GM12864 (cell line): ENCODE data around the gene CLN5.

ENCODE experiments used
- DNase-seq: peaks from one replicate; pipeline ENCODE4 v3.0.0-alpha.2; 2011; ENCODE audit warnings: low read depth
- H3K4me3 ChIP-seq: 2 replicates; pipeline ENCODE4 v1.5.1; 2011; ENCODE audit warnings: mild to moderate bottlenecking, low read depth, low read length, control low read depth
- TF ChIP-seq, protein P1 (sequence below): IDR thresholded peaks from 2 replicates; pipeline ENCODE4 v1.5.1; 2011; ENCODE audit warnings: low read depth, mild to moderate bottlenecking, moderate library complexity, low read length, control low read depth, inconsistent platforms; ENCODE audit errors: missing control alignments

The CLN5 gene

DNA sequence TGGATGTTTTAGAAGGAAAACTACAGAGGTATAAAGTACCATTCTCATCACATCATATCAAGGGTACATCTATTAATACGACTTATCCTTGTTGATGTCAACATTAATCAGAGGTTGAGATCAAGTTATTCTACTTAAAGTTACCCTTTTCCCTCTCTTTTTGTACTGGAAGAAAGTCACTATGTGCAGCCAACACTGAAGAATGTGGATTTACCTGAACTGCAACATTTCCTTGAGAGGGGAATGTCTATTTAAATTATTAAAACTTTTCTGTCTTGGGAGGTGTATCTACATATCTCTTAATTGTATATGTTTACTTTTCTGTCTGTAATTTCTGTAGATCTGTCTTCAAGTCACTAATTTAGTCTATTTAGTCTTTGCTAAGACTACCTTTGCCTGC lies 37.6 kb downstream of the CLN5 start:
- TF ChIP-seq, protein P1, sequence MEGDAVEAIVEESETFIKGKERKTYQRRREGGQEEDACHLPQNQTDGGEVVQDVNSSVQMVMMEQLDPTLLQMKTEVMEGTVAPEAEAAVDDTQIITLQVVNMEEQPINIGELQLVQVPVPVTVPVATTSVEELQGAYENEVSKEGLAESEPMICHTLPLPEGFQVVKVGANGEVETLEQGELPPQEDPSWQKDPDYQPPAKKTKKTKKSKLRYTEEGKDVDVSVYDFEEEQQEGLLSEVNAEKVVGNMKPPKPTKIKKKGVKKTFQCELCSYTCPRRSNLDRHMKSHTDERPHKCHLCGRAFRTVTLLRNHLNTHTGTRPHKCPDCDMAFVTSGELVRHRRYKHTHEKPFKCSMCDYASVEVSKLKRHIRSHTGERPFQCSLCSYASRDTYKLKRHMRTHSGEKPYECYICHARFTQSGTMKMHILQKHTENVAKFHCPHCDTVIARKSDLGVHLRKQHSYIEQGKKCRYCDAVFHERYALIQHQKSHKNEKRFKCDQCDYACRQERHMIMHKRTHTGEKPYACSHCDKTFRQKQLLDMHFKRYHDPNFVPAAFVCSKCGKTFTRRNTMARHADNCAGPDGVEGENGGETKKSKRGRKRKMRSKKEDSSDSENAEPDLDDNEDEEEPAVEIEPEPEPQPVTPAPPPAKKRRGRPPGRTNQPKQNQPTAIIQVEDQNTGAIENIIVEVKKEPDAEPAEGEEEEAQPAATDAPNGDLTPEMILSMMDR, result no peak
- no peak overlapping the region for H3K4me3 ChIP-seq
- DNase-seq, result no peak

DNA sequence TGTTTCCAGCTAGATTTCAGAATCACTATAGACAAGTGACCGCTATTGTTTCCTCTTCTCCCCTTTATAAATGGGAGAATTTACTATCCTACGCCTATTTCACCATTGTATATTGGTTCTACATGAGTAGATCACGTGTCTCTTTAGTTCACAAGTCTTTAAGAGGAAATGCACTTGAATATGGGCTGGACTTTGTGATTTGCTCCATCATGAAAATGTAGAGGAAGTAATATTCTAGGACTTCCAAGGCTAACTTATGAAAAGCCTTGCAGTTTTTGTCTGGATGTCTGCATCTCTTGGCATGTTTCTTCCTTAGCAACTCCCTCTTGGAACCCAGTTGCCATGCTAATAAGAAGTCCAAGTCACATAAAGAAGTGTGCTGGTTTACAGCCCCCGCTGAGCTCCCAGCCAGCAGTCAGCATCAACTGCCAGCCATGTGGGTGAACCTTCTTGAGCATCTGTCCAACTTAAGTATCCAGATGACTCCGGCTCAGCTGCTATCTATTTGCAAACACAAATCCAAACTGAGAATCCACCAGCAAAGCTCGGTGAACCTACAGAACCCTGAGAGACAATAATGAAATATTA lies 39.9 kb downstream of the CLN5 start:
- TF ChIP-seq, protein P1, result no peak
- DNase-seq, result no peak
- no peak overlapping the region for H3K4me3 ChIP-seq

DNA sequence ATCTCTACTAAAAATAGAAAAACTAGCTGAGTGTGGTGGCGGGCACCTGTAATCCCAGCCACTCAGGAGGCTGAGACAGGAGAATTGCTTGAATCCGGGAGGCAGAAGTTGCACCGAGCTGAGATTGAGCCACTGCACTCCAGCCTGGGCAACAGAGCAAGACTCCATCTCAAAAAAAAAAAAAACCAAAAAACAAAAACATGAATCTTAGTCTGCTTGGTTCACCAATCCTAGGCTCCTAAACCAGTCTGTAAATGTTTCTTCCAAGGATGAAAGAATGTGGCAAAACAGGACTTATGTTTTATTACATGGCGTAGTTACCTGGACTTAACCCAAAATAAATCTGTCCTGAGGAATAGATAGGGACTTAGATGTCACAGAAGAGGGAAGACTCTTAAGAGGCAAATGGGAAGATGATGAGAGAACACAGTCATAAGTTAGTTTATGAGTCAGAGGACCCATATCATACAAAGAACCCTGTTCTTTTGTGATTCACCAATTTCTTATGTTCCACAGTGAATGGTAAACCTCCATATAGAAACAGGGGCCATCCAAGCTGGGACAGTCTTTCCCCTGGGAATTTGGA lies 41.9 kb downstream of the CLN5 start:
- TF ChIP-seq, protein P1, result no peak
- no peak for DNase-seq
- H3K4me3 ChIP-seq, result no peak overlapping the region

DNA sequence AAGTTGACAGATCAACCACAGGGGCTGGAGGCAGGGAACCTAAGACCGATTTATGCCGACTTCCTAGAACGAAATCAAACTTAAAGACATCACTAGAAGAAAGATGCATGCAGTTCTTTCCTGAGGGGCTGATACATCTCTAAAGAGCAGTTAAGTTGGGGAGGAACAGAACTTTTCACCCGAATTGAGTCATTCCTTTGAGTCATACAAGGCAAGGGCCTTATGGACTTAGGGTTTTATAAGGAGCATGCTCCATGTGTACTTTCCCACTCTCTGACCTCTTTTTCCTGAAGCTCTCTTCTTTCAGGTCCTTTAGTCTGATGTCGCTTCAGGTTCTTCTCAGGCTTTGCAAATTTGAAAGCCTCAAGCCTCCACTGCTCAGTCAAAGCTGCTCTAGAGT lies 43.0 kb downstream of the CLN5 start:
- TF ChIP-seq, protein P1, result no peak
- DNase-seq, result no peak
- no peak overlapping the region for H3K4me3 ChIP-seq

DNA sequence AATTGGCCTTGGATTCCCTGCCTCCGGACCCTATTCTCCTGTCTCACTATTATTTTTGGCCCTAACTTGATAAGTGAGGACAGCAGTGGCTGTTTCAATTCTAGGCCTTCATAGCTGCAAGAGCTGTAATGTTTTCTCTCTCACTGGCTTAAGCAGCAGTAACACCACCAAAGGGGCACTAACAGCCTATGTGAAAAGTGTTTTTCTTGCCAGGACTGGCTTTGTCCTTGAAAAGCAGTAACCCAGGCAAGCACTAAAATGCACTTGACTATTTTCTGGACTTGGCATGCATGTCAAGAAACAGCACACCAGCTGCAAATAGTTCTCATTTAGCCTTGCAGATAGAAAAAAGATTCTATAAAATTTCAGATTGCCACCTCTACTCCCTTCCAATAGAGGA lies 44.4 kb downstream of the CLN5 start:
- no peak overlapping the region for H3K4me3 ChIP-seq
- TF ChIP-seq, protein P1, result no peak

DNA sequence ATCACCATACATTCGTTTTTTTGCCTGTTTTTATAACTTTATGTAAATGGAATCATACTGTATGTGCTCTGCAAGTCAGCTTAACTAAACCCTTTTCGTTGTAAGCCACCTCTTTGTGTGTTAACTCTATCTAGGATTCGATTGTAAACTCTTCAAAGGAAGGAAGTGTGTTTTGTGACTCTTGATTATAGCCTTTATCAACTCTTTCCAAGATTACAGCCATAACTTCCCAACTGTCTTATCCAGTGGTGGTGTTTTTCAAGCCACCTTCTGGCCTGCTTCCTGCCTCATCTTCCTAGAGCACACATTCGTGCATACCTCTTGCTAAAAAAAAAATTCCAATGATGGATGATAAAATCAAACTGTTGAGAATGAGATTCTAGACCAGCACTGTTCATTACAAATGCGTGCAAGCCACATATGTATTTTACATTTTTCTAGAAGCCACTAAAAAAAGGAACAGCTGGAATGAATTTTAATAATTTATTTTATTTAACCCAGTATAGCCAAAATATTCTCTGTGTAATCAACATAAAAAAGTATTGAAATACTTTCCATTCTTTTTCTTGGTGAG lies 47.1 kb downstream of the CLN5 start:
- no peak overlapping the region for H3K4me3 ChIP-seq
- TF ChIP-seq, protein P1, result no peak
- DNase-seq, result no peak

More for the DNA sequence above, 44.4 kb downstream of the CLN5 start:
- DNase-seq, result no peak

DNA sequence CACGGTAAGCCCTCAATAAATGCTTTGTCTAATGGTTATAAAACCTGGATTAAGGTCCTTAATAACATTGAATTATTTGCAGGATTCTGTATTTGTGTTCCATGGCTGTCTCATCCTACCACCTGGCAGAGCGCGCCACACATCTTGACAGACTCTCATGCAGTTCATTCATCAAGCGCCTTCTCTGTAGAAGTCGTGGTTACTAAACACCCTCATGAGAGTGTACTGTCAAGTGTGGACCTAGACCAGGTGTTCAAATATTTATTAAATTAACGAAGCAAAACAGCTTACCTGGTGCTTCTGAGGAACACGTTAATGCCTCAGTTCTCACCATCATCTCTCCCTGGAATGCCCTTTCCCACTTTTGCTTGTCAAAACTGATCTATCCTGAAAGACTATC lies 48.2 kb downstream of the CLN5 start:
- no peak overlapping the region for H3K4me3 ChIP-seq
- DNase-seq, result no peak

More for the DNA sequence above, 48.2 kb downstream of the CLN5 start:
- TF ChIP-seq, protein P1, result no peak
